Activated CD4-positive, CD25-positive, alpha-beta regulatory T cell treated with anti-CD3 and anti-CD28 coated beads, Interleukin-2, amount 50 U/mL, for 72 hours (primary cell): ENCODE results near the gene CR1L.
"Not testable (repeated sequence)": the region's sequence is repeated elsewhere in the genome, so short reads cannot be mapped to it uniquely, and the experiment has no call there.

Source experiments
- DNase-seq: peaks from one replicate; pipeline ENCODE4 v3.0.0; 2021

Gene CR1L

DNA sequence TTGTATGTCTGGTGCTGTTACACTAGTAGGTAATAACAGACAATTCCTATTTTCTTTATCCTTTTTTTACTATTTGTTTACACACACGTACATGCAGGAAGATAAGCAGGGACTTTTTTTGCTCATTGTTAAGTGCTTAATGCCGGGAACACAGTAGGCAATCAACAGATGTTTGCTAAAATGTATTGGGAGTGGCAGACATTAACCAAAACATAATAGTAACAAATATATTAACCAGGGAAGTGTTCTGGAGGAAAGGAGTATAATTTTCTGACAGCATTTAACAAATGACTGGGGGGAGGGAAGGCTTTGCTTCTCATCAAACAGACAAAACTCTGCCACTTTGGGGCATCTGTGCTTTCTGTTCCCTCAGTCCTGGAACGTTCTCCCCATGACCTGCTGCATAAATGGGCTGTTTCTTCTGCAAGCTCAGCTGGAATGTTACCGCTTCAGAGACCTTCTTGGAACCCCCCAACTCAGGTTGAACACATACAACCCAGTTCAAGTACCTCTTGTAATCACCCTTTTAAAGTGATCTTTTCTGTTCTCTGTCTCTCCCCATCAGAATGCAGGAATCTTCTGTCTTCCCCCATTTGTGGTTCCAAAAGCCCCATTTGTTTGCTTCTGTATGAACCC, 2.1 kb downstream of the CR1L start:
- no peak for DNase-seq

DNA sequence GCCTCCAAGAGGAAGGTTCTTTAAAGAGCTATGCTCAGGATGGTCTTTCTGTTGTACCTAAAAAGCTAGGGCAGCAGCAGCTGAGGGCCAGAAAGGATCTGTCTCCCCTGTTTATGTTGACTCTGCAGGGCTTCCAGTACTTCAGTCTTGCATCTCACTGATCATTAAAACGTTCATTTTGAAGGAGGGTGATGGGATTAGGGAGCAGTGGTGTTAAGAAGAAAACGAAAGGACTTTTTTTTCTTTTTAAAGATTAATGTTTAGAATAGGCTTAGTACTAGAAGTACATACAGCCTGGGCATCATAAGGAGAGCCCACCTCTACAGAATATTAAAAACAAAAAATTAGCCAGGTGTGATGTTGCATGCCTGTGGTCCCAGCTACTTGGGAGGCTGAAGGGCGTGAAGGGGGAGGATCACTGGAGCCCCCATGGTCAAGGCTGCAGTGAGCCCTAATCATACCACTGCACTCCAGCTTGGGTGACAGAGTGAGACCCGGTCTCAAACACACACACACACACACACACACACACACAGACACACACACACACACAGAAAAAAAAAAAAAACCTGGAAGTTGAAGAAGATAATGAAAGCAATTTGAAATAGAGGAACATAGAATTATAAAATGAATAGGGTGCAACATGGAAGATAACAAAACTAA, 2.9 kb downstream of the CR1L start:
- no peak for DNase-seq

DNA sequence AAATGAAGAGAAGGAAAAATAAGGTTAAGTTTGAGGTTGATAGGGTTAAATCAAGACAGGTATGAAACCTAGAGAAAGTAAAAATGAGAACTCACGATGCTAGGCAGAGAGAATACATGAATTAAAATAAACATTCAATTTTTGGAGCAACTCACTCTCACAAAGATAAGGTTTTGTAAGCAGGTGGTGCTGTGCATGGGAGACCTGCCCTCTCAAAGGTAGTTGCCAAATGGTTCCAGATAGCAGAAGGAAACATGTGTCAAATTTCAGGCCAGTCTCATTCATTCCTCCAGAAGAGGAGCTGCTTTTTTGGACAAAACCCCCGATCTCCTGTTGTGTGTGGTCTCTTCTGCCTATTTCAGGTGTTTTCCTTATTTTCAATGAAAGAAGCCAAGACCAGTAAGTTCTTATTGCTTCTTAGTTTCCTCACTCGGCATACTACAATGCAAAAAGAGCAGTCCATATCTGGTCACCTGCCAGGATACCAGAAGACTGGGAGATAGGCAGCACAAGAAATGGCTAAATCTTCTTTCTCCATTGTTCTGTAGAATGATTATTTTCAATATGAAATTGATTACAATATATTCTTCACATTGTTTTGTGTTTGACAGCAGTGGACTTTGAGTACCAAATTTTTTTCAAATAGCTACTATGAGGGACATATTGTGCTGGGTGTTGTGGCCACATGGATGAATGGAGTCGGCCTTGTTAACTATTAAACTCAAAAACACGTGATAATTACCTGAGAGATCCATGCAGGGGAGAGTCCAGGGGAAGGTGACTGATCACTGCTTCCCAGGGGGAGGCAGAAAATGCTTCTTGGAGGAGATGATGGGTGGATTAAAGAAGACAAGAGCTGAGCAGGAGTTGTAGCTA, 3.6 kb downstream of the CR1L start:
- no peak for DNase-seq

DNA sequence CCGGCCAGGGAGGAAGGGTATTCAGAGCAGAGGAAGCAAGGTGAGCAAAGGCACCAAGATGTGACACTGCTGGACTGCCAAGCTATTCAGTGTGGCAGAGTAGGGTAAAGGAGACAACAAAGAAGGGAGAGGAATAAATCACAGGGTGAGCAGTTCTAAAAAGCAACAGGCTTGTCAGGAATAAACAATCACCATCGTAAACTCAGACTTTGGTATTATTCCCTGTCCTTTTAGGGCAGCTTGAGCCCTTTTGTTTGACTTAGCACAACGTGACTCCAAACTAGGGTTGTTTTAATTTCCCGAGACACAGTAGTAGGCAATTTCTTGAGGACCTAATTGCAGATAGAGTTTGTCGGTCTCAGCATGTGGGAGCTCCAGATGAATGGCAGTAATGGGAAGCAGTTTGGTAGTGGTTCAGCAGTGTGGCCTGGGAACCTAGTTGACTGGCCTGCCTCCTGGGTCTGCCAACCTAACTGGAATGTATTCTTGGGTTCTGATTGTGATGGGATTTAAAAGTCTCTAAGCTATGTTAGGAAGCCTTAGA, 4.3 kb downstream of the CR1L start:
- DNase-seq: no peak

DNA sequence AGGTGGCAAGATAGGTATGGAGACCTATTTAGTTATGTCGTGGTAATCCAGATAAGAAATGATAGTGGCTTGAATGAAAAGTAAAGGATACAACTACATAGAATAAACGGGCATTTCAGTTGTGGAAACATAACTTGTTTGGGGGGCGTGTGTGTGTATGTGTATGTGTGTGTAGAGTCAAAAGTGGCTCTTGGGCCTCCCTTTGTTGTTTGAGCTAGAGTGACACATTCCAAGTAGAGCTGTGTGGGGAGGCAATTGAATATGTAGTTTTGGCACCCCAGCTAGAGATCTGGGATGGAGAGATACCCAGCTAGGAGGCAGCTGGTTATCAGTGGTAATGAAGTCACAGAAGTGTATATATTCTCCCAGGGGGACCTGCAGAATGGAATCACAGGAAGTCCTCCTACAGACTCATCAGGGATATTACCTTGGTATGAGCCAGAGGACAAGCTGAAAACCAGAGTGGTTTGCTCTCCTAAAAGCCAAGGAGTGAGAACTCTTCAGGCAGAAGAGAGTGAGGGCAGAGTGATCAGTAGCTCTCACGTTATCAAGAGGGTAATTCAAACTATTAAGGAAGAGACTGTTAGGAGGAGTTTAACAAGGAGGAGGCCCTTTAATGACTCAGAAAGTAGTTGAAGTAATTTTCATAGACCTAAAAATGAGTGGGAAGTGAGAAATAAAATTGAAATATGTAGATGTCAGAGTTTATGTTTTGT, 5.1 kb downstream of the CR1L start:
- DNase-seq: no peak

DNA sequence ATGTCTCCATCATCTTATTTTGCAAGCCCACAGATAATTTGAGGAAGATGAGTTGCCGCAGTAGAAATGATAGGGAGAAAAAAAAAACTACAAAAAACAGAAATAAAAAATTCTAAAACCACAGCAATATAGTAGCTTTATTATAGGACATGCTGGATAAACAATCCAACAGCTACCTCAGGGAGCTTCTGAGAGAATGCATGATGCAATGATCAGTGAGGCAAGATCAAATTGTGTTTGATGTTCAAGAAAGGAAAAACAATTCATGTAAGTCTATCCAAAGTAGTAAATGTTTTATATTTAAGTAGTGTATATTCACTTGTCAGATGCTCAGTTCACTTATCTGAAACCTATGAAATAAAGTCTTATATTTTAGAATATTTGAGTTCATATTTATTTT, 6.7 kb downstream of the CR1L start:
- no peak for DNase-seq

DNA sequence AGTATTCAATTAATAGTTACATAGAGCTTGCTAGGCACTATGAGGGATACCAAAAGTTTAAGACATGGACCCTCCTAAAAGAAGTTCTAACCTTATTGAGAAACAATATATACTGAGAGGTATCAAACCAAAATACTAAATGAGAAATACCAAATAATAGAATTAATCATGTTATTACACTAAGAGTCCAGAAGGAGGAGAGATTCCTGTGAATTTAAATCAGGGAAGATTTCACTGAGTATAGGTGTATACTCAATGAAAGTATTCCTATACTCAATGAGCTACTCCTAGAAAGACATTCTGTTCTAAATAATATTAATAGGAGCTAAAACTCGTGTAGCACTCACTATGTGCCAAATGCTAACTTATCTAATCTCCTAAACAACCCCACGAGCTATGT, 9.4 kb downstream of the CR1L start:
- DNase-seq: no peak

DNA sequence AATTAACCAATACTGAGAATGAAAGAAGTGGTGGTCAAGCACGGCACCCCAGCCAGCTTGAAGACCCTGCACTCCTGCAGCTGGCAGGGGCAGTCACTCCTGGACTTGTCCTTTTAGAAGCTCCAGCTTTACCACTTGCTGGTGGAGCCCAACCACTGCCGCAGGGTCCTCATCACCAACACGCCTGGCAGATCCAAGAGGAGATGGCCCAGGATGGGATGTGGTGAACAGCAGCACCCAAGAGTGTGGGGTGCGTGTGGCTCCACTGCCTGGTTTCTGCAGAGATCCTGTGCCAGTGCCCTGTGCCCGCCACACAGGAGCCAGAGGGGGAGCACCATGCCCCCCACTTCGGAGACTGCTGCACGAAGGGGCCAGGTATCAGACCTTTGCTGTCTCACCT, 13.5 kb downstream of the CR1L start:
- DNase-seq: no peak

DNA sequence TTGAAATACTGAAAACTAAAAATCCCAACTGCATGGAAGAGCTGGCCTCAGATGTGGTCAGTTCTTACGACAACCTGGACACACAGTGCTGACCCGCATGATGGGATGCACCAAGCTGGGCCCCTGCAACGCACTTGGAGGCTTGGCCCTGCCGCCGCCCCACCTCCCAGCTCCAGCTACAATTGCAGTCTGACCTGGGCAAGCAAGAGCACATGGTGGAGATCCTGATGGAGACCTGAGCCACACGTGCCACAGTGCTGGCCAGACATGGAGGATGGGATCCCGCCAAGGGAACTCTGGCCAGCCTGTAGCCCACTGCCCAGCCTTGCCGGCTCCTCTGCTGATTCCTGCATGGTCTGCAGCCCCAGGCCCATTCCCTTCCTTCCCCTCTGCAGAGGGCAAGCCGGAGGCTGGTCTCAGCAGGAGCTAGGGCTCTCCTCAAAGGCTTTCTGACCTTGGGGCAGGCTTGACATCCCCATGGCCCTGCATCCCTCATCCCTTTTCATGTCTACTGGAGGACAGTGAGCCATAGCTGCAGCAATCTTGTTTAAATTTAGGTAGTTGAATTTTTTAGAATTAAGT, 14.1 kb downstream of the CR1L start:
- no peak for DNase-seq

DNA sequence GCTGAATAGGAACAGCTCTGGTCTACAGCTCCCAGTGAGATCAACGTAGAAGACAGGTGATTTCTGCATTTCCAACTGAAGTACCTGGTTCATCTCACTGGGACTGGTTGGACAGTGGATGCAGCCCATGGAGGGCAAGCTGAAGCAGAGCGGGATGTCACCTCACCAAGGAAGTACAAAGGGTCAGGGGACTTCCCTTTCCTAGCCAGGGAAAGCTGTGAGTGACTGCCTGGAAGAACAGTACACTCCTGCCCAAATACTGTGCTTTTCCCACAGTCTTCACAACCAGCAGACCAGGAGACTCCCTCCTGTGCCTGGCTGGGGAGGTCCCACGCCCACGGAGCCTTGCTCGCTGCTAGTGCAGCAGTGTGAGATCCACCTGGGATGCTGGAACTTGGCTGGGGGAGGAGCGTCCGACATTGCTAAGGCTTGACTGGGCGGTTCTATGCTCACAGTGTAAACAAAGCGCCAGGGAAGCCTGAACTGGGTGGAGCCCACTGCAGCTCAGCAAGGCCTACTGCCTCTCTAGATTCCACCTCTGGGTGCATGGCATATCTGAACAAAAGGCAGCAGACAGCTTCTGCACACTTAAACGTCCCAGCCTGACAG, 14.7 kb downstream of the CR1L start:
- DNase-seq: no peak

DNA sequence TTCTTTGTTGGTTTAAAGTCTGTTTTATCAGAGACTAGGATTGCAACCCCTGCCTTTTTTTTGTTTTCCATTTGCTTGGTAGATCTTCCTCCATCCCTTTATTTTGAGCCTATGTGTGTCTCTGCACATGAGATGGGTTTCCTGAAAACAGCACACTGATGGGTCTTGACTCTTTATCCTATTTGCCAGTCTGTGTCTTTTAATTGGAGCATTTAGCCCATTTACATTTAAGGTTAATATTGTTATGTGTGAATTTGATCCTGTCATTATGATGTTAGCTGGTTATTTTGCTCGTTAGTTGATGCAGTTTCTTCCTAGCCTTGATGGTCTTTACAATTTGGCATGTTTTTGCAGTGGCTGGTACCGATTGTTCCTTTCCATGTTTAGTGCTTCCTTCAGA, 16.5 kb downstream of the CR1L start:
- not testable (repeated sequence) for DNase-seq

DNA sequence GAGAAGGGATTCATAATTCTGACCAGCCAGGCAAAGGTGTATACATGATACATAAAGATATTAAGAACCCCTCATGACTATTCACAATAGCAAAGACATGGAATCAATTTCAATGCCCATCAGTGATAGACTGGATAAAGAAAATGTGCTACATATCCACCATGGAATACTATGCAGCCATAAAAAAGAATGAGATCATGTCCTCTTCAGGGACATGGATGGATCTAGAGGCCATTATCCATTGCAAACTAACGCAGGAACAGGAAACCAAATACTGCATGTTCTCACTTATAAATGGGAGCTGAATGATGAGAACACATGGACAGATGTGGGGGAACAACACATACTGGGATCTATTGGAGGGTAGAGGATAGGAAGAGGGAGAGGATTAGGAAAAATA, 21.4 kb downstream of the CR1L start:
- DNase-seq: no peak

DNA sequence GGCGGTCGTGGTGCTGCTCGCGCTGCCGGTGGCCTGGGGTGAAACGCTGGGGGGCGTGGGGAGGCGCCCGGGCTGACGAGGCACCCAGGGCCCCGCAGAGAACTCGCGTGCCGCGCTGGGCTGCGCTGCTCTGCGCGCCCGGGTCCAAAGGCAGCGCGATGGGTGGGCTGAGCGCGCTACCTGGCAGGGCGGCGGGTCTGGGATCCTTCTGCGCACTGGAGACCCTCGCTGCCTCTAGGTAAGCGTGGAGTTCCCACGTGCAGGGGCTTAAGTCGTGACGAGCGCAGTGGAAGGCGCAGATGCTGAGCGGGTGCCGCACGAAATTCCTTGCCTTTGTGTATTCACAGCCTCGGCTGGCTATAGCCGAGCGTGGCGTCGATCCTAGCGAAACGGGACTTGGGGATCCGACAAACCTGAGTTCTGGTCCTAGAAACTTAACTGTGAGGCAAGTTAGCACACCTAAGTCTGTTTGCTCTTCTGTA, 24.6 kb downstream of the CR1L start:
- DNase-seq: no peak

DNA sequence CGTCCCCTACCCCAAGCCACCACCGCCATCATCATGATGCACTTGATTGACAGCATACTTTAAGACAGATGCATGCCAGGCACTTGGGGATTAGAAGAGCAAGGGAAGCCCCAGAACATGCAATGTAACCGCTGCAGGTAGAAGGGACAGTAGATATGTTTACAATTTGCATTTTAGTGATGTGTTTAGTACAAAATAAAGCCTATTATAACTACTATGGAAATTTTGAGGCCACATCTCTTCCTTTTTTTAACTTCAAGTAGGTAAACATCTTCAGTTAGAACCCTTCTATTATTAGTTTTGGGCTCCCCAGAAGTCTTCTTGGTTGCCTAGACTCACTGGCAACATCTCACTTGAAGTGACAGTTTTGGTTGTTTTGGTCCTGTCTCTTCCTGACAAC, 25.3 kb downstream of the CR1L start:
- DNase-seq: no peak

DNA sequence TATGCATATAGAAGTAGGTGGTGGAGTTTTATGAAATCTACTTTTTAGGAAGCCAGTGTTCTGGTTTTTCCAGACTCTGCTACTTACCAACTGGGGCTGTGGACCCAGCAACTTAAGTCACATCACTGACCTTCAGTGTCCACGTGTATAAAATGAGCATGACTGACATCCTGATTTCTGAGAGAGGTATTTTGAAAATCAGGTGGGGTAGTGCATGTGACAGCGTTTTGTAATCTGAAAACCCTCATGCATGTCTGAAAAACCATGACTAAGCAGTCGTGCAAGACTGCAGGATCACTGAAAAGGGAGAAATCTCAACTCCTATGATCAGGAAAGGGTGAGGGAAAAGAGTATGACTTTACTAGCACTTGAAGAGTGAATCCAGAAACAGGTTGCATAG, 26.1 kb downstream of the CR1L start:
- DNase-seq: no peak

DNA sequence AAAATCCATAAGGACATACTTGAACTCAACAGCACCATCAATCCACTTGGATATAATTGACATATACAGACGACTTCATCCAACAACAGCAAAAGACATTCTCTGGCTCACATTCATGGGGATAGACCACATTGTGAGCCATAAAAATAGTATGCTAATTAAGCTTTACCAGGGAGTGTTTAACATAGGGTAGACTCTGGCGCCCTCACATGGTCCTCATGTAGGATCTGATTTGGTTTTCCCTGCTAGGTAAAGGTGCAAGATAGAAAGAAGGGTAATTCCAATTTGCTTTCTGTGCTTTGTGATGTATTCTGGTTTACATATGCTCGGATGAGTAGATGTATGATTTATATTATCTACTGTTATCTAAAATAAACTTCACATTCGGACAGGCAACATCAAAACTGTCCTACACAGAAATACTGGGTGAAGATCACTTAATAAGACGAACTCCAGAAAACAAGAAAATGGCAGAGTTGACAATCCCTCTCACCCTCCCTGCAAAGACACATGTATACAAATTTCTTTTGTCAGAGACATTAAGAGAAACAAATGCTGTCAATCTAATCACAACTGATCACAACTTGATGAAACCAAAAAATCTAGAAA, 27.7 kb downstream of the CR1L start:
- no peak for DNase-seq

DNA sequence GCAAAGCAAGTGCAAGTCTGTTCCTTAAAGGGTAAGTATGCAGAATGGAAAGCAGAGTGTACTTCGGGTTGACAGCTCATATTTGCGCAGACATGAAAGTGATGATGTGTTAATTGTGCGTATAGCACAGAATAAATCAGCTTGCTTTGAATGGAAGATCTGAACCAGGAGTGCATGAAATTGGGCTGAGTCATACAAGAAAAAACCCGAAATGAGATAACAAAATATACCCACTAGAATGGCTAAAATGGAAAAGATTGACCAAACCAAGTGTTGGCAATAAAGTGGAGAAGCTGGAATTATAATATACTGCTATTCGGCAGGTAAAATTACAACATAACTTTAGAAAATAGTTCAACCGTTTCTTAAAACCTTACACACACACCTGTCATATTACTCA, 28.5 kb downstream of the CR1L start:
- DNase-seq: no peak

DNA sequence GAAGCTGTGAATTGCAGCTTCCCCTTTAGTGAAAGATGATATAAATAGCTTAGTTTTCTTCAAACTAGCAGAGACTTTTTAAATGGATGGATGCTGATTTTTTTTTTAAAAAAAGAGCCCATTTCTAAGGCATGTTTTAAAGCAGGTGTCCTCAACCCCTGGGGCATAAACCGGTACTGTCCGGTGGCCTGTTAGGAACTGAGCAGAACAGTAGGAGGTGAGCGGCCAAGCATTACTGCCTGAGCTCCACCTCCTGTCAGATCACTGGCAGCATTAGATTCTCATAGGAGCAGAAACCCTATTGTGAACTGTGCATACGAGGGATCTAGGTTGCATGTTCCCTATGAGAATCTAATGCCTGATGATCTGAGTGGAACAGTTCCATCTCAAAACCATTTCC, 31.2 kb downstream of the CR1L start:
- DNase-seq: no peak

DNA sequence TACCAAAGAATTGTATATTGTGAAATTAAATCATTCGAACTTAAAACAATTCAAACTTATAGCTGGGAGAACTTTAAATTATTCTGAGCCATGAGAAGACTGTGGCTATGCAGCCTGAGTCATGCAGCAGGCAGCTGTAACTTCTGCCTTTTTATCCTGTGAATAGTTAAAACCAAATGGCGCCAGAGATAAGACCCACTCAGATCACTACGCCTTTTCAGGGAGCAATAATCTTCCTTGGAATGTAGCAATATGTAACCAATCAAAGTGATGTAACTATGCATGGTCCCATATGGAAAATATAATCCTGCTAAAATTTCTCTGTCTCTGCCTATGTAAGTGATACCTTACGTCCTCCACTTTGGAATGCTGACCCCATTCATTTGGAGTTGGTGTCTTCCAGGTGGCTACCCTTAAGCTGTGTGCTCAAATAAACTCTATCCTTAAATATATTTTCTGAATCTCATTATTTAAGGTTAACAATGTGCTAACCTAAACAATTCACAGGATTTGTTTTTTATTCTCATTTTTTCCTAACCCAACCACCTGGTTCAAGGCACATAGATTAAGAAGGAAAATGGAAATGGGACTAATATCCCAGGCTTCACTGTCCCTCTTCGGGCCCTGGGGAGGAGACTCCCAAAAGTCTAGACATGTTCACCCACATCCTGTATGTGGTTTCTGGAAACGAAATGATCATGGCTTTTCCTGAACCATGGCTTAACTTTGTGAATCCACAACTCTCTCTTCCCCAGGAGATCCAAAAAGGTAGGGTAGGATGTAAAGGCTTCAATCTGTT, 35.9 kb downstream of the CR1L start:
- not testable (repeated sequence) for DNase-seq

DNA sequence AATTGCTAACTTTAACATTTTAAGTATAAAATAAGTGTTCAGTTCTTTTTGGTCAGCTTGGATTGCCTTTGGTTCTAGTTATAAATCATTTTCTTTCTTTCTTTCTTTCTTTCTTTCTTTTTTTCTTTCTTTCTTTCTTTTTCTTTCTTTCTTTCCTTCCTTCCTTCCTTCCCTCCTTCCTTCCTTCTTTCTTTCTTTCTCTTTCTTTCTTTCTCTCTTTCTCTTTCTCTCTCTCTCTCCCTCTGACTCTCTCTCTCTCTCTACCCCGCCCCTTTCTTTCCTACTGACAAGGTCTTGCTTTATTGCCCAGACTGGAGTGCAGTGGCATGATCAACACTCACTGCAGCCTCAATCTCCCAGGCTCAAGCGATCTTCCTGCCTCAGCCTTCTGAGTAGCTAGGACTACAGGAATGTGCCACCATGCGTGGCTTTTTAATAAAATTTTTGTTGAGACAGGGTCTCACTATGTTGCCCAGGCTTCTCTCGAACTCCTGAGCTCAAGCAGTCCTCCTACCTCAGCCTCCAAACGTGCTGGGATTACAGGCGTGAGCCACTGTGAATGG, 38.0 kb downstream of the CR1L start:
- not testable (repeated sequence) for DNase-seq
